OCI-LY3 (cell line): ENCODE data around the gene POPDC2.
A peak's percentile ranks its signal among the peaks of the same experiment; 100 is the strongest.

Experiments
- H2AFZ ChIP-seq: fragments of 200-600, 300-600 bp; shearing (Covaris generic); 2 replicates; pipeline ENCODE4 v1.6.0; 2014; ENCODE audit warnings: antibody characterized with exemption, low read depth, low read length
- H3K27ac ChIP-seq: fragments of 200-600, 300-600 bp; sonication (generic); 2 replicates; pipeline ENCODE4 v1.5.1; 2014; ENCODE audit warnings: mild to moderate bottlenecking, low read length, moderate library complexity, mixed read lengths
- H3K27me3 ChIP-seq: fragments of 200-600, 300-600 bp; sonication (generic); 2 replicates; pipeline ENCODE4 v1.6.1; 2014; ENCODE audit warnings: low read depth, low read length, mixed read lengths
- H3K36me3 ChIP-seq: fragments of 200-600, 300-600 bp; sonication (generic); replicated peaks from 2 replicates; pipeline ENCODE3; 2014; ENCODE audit warnings: low read depth, low read length, mixed read lengths
- H3K4me1 ChIP-seq: fragments of 300-600, 200-600 bp; sonication (generic); 2 replicates; pipeline ENCODE4 v1.6.1; 2014; ENCODE audit warnings: low read length, mixed read lengths
- H3K4me2 ChIP-seq: fragments of 200-600, 300-600 bp; sonication (generic); 2 replicates; pipeline ENCODE4 v1.6.1; 2014; ENCODE audit warnings: low read length, mixed read lengths
- H3K4me3 ChIP-seq: fragments of 300-600, 200-600 bp; sonication (generic); 2 replicates; pipeline ENCODE4 v1.5.1; 2014; ENCODE audit warnings: antibody characterized with exemption, mild to moderate bottlenecking, low read length, moderate library complexity
- H3K79me2 ChIP-seq: fragments of 300-600, 200-600 bp; shearing (Covaris generic); 2 replicates; pipeline ENCODE4 v1.6.1; 2014; ENCODE audit warnings: mild to moderate bottlenecking, low read length, mixed read lengths
- H3K9ac ChIP-seq: fragments of 300-600, 200-600 bp; shearing (Covaris generic); 2 replicates; pipeline ENCODE4 v1.6.0; 2014; ENCODE audit warnings: mild to moderate bottlenecking, low read length, moderate library complexity
- H3K9me3 ChIP-seq: fragments of 200-600, 300-600 bp; shearing (Covaris generic); 2 replicates; pipeline ENCODE4 v1.6.1; 2014; ENCODE audit warnings: low read length, mixed read lengths; ENCODE audit not compliant: insufficient read depth
- H4K20me1 ChIP-seq: fragments of 200-600, 300-600 bp; sonication (generic); 2 replicates; pipeline ENCODE4 v1.6.1; 2016; ENCODE audit warnings: low read length, mixed read lengths; ENCODE audit not compliant: insufficient read depth
- CTCF ChIP-seq: fragments of 200-600, 300-600 bp; sonication (generic); IDR thresholded peaks from 2 replicates; pipeline ENCODE4 v1.5.1; 2014; ENCODE audit warnings: antibody characterized with exemption, low read length, low read depth
- EZH2phosphoT487 ChIP-seq: fragments of 200-600 bp; shearing (Covaris generic); IDR thresholded peaks from 2 replicates; pipeline ENCODE4 v1.6.1; 2018; ENCODE audit warnings: antibody characterized with exemption, mixed run types, low read depth

POPDC2 gene

GRCh38 chr3:119657887-119658702 lies 2.3 kb downstream of the POPDC2 start:
- Histone ChIP-seq H3K4me1 (peaks cover 16% of the 10 kb centered on the region), H3K4me3 (no peak overlapping the region), H3K4me2 (no peak overlapping the region), H3K27me3 (no peaks in the 10 kb centered on the region), H3K79me2 (no peaks in the 10 kb centered on the region), H2AFZ (no peak overlapping the region), H3K9ac (no peak overlapping the region), H3K27ac (no peak overlapping the region), H3K9me3 (no peaks in the 10 kb centered on the region), H4K20me1 (no peaks in the 10 kb centered on the region), H3K36me3 (no peaks in the 10 kb centered on the region)
- peak; percentile 13; the same call in 1 of the 2 replicates for TF ChIP-seq CTCF
- TF ChIP-seq EZH2phosphoT487: no peak

GRCh38 chr3:119653876-119654275 lies 6.5 kb downstream of the POPDC2 start:
- H3K4me3 ChIP-seq: no peak overlapping the region
- H3K27me3 ChIP-seq: no peaks in the 10 kb centered on the region

GRCh38 chr3:119652306-119653033 lies 7.9 kb downstream of the POPDC2 start:
- H3K27me3 ChIP-seq: no peaks in the 10 kb centered on the region
- H3K4me2 ChIP-seq: no peak overlapping the region

More at GRCh38 chr3:119653876-119654275, 6.5 kb downstream of the POPDC2 start:
- Histone ChIP-seq H2AFZ (no peak overlapping the region), H3K9me3 (no peaks in the 10 kb centered on the region), H3K27ac (no peak overlapping the region), H3K36me3 (no peaks in the 10 kb centered on the region), H3K4me1 (peaks cover 6% of the 10 kb centered on the region; the same call in 1 of the 2 replicates), H3K79me2 (no peaks in the 10 kb centered on the region), H3K9ac (no peak overlapping the region), H3K4me2 (no peak overlapping the region), H4K20me1 (no peaks in the 10 kb centered on the region)
- TF ChIP-seq EZH2phosphoT487 (no peak), CTCF (no peak)

More at GRCh38 chr3:119652306-119653033, 7.9 kb downstream of the POPDC2 start:
- no peak overlapping the region for H3K9ac ChIP-seq
- H3K9me3 ChIP-seq: no peaks in the 10 kb centered on the region
- H3K27ac ChIP-seq: no peak overlapping the region
- no peak for TF ChIP-seq EZH2phosphoT487
- no peak for TF ChIP-seq CTCF
- no peaks in the 10 kb centered on the region for H3K36me3 ChIP-seq
- H2AFZ ChIP-seq: no peak overlapping the region
- H4K20me1 ChIP-seq: no peaks in the 10 kb centered on the region
- no peaks in the 10 kb centered on the region for H3K4me1 ChIP-seq
- no peak overlapping the region for H3K4me3 ChIP-seq
- H3K79me2 ChIP-seq: no peaks in the 10 kb centered on the region
